Mononuclear cell (primary cell): ENCODE results near the gene HSFX4. TPM values are rescaled to one million over a fixed set of nuclear protein-coding genes. Genes with fewer than 3 reads are reported as not detected.

ENCODE experiments used
- H3K27me3 ChIP-seq: 2 replicates; pipeline ENCODE4 v1.6.0; 2011; ENCODE audit warnings: low read length, control low read depth; ENCODE audit not compliant: insufficient read depth
- H3K4me1 ChIP-seq: 2 replicates; pipeline ENCODE4 v1.5.1; 2011; ENCODE audit warnings: mild to moderate bottlenecking, low read length, control low read depth; ENCODE audit not compliant: insufficient read depth
- H3K4me3 ChIP-seq: 2 replicates; pipeline ENCODE4 v1.5.1; 2011; ENCODE audit warnings: mild to moderate bottlenecking, low read length, moderate library complexity
- H3K9me3 ChIP-seq: 2 replicates; pipeline ENCODE4 v1.5.1; 2011; ENCODE audit warnings: low read depth, mild to moderate bottlenecking, control low read depth, low read length
- total RNA-seq: library from RNA; depleted of rRNA; stranded (reverse); fragments of >200 nt; gene quantifications from one replicate; pipeline ENCODE4 v1.2.3, GENCODE V29; 2012

The HSFX4 gene
- total RNA-seq, 1 donor = not detected

- Histone ChIP-seq H3K9me3 (no peaks in the 10 kb centered on the region), H3K4me1 (no peaks in the 10 kb centered on the region), H3K27me3 (no peaks in the 10 kb centered on the region), H3K4me3 (no peak overlapping the region)
Observed at GRCh38 chrX:149948016-149948415, 18.6 kb downstream of the HSFX4 start.

GRCh38 chrX:149949743-149950436, 20.5 kb downstream of the HSFX4 start:
- no peaks in the 10 kb centered on the region for H3K9me3 ChIP-seq
- no peaks in the 10 kb centered on the region for H3K4me1 ChIP-seq
- H3K27me3 ChIP-seq = no peaks in the 10 kb centered on the region
- no peak overlapping the region for H3K4me3 ChIP-seq

- no peaks in the 10 kb centered on the region for H3K27me3 ChIP-seq
- no peak overlapping the region for H3K4me3 ChIP-seq
- no peaks in the 10 kb centered on the region for H3K4me1 ChIP-seq
- no peaks in the 10 kb centered on the region for H3K9me3 ChIP-seq
Observed at GRCh38 chrX:149950681-149951080, 21.3 kb downstream of the HSFX4 start.

- H3K4me3 ChIP-seq = no peak overlapping the region
- no peaks in the 10 kb centered on the region for H3K27me3 ChIP-seq
- no peaks in the 10 kb centered on the region for H3K4me1 ChIP-seq
- H3K9me3 ChIP-seq = no peaks in the 10 kb centered on the region
Observed at GRCh38 chrX:149961572-149961971, 32.2 kb downstream of the HSFX4 start.

- Histone ChIP-seq H3K27me3 (no peaks in the 10 kb centered on the region), H3K4me1 (no peaks in the 10 kb centered on the region), H3K4me3 (no peak overlapping the region), H3K9me3 (no peaks in the 10 kb centered on the region)
Observed at GRCh38 chrX:149962010-149962409, 32.6 kb downstream of the HSFX4 start.

- Histone ChIP-seq H3K4me3 (no peak overlapping the region), H3K4me1 (no peaks in the 10 kb centered on the region), H3K9me3 (no peaks in the 10 kb centered on the region), H3K27me3 (no peaks in the 10 kb centered on the region)
Observed at GRCh38 chrX:149962859-149963757, 33.7 kb downstream of the HSFX4 start.

- Histone ChIP-seq H3K4me3 (no peak overlapping the region), H3K27me3 (no peaks in the 10 kb centered on the region), H3K4me1 (no peaks in the 10 kb centered on the region), H3K9me3 (no peaks in the 10 kb centered on the region)
Observed at GRCh38 chrX:149979126-149979644, 49.8 kb downstream of the HSFX4 start.

Other genes with a start within 250 kb of the HSFX4 start
- not detected for gene MAGEA11, start 217.5 kb upstream of the HSFX4 start, total RNA-seq
- not detected for gene HSFX1, start 155.5 kb upstream of the HSFX4 start, total RNA-seq
- not detected for gene MAGEA9, start 147.6 kb upstream of the HSFX4 start, total RNA-seq
- not detected for gene MAGEA8, start 48.4 kb upstream of the HSFX4 start, total RNA-seq
- 8.8 TPM for gene EOLA2, start 8.9 kb downstream of the HSFX4 start, total RNA-seq